ENCODE measurements around the gene THOC6. TPM values are rescaled to one million over a fixed set of nuclear protein-coding genes. Genes with fewer than 3 reads are reported as not detected.
"Not testable (repeated sequence)": the region's sequence is repeated elsewhere in the genome, so short reads cannot be mapped to it uniquely, and the experiment has no call there.

The THOC6 gene
- total RNA-seq, 4 donors from 2014 or later: 13.2 to 22.1 (median 20.1) TPM

DNA sequence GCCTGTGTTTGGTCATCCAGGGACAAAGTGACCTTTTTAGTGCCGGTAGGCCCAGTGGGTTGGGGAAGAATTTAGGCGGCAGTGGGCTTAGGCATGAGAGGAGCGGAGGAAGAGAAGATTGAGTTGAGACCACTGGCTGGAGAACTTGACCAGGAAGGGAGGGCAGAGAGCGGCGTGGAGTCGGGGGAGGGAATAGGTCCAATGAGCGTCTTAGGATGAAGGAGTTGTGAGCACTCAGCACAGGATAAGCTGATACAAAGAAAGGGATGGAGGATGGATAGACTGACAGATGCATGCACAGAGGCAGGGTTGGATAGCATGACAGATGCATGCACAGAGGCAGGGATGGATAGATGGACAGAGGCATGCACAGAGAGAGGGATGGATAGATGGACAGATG, 49.6 kb downstream of the THOC6 start:
- TF ChIP-seq, protein P1, sequence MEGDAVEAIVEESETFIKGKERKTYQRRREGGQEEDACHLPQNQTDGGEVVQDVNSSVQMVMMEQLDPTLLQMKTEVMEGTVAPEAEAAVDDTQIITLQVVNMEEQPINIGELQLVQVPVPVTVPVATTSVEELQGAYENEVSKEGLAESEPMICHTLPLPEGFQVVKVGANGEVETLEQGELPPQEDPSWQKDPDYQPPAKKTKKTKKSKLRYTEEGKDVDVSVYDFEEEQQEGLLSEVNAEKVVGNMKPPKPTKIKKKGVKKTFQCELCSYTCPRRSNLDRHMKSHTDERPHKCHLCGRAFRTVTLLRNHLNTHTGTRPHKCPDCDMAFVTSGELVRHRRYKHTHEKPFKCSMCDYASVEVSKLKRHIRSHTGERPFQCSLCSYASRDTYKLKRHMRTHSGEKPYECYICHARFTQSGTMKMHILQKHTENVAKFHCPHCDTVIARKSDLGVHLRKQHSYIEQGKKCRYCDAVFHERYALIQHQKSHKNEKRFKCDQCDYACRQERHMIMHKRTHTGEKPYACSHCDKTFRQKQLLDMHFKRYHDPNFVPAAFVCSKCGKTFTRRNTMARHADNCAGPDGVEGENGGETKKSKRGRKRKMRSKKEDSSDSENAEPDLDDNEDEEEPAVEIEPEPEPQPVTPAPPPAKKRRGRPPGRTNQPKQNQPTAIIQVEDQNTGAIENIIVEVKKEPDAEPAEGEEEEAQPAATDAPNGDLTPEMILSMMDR (IDR thresholded peaks at IDR 0.05): no peak
- no peak for TF ChIP-seq POLR2A (IDR thresholded peaks at IDR 0.05)
- WGBS, 2 donors: 90 to 93% methylated on average over 7 of the region's 7 CpGs
- intact Hi-C loops (cut with DNase I; ENCODE audit: low total_unique reads): no loop called here
- no peak overlapping the region for H3K4me3 ChIP-seq (ENCODE audit: low read depth, poor library complexity, severe bottlenecking)
- no peak for DNase-seq (ENCODE audit: low spot score in 2 of 2)

DNA sequence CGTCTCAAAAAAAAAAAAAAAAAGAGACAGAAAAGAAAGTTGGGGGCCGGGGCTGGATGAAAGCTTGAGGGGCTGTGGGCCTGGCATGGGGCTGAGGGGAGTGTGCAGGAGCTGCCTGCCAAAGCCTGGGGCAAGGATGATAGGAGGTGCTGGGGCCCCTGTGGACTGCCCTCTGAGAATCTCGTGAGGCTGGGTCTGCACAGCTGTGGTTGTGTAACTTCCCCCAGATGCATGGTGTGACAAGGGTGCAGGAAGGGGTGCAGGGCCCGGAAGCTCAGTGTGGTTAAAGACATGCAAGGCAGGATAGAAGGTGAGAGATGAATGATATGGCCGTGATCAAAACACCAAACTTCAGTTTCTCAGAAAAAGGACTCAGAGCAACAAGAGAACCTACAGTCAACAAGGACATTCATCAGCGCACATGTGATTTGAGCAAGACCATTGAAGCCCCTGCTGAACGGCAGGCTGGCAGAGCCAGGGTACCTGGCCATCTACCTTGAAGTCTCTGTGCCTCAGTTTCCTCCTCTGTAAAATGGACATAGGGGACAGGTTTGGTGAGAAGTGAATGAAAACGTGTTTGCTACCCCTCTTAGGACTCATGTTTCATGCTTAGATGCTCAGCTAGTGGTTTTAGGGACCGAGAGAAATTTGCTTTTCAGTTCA, 51.2 kb downstream of the THOC6 start:
- DNase-seq (ENCODE audit: low spot score in 2 of 2): no peak
- TF ChIP-seq, protein P1 (IDR thresholded peaks at IDR 0.05): no peak
- TF ChIP-seq POLR2A (IDR thresholded peaks at IDR 0.05): no peak
- no peak overlapping the region for H3K4me3 ChIP-seq (ENCODE audit: low read depth, poor library complexity, severe bottlenecking)
- WGBS, 2 donors: 62 to 68% methylated on average over 9 of the region's 9 CpGs
- intact Hi-C loops (cut with DNase I; ENCODE audit: low total_unique reads): no loop called here

DNA sequence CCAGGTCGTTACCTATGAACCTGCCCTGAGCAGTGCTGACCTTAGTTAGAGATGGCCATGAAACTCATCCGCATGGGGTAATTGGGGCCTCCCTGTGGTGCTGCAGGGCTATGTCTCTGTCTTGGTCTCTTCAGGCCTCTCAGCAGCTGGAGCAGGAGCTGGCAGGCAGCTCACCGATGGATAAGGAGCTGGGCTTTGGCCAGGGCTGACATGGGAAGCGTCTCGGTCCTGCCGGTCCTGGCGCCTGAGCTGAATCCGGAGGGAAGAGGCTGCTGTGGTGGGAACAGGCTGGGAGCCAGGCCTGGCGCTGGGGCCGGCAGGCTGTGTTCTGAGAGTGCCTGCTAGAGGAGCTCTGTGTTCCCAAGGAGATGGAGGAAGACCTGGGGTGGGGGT, 51.7 kb downstream of the THOC6 start:
- 45 to 64% methylated on average over 10 of the region's 10 CpGs for WGBS, 2 donors
- intact Hi-C loops (cut with DNase I; ENCODE audit: low total_unique reads): no loop called here
- no peak overlapping the region for H3K4me3 ChIP-seq (ENCODE audit: low read depth, poor library complexity, severe bottlenecking)
- DNase-seq (ENCODE audit: low spot score in 2 of 2): no peak
- TF ChIP-seq, protein P1 (IDR thresholded peaks at IDR 0.05): no peak
- TF ChIP-seq POLR2A (IDR thresholded peaks at IDR 0.05): no peak

DNA sequence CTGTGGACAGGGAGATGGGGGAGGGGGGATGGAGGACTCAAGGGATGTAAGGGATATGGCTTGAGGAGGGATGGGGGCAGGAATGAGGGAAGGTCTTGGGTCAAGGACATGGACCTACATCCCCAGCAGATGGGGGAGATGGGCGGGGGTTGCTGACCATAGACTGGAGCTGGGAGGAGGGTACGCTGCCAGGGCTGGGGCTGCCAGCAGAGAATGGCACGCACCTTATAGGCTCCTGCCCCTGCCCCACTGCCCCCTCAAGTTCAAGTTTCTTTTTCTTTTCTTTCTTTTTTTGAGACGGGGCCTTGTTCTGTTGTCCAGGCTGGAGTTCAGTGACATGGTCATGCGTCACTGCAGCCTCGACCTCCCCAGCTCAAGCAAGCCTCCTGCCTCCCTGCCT, 52.1 kb downstream of the THOC6 start:
- DNase-seq (ENCODE audit: low spot score in 2 of 2); H3K4me3 ChIP-seq (ENCODE audit: low read depth, poor library complexity, severe bottlenecking); intact Hi-C loops (cut with DNase I; ENCODE audit: low total_unique reads): not testable (repeated sequence)
- 91% methylated on average over 6 of the region's 6 CpGs for WGBS, 2 donors

DNA sequence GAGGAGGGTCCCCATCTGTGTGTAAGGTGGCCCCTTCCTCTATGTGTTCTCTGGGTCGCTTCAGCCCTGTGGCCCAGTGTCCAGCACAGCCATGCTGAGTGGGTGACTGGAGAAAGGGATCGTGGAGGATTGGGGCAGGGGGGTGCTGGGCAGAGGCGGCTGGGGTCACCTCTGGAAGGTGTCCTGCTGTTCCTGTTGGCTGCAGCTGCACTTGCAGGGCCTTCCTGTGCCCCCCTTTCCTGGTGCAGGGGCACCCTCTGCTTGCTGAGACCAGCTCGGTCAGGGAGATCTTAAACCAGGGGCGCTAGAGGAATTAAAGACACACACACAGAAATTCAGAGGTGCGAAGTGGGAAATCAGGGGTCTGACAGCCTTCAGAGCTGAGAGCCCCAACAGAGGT, 52.7 kb downstream of the THOC6 start:
- H3K4me3 ChIP-seq (ENCODE audit: low read depth, poor library complexity, severe bottlenecking): no peak overlapping the region
- intact Hi-C loops (cut with DNase I; ENCODE audit: low total_unique reads): no loop called here
- TF ChIP-seq POLR2A (IDR thresholded peaks at IDR 0.05): no peak
- TF ChIP-seq, protein P1 (IDR thresholded peaks at IDR 0.05): no peak
- no peak for DNase-seq (ENCODE audit: low spot score in 2 of 2)
- 75 to 88% methylated on average over 6 of the region's 6 CpGs for WGBS, 2 donors

Other genes starting within 250 kb of the THOC6 start
- 1,000 to 10,000 TPM in 1 of 4 donors, 100 to 1,000 TPM in 3; 244 to 2,128 (median 328) TPM for gene ELOB, start 246.8 kb upstream of the THOC6 start, total RNA-seq
- gene PRSS33, start 236.5 kb upstream of the THOC6 start, total RNA-seq: not detected
- gene PRSS41, start 225.6 kb upstream of the THOC6 start, total RNA-seq: not detected
- gene PRSS21, start 206.8 kb upstream of the THOC6 start, total RNA-seq: under 1 TPM in 1 of 4 donors, not detected in 3; 0.63 TPM
- gene ZG16B, start 193.7 kb upstream of the THOC6 start, total RNA-seq: 10 to 100 TPM in 3 of 4 donors, 1 to 10 TPM in 1; 5.6 to 67.9 (median 19.4) TPM
- gene PRSS22, start 165.9 kb upstream of the THOC6 start, total RNA-seq: 1 to 10 TPM; 2.3 to 6.7 (median 4.6) TPM
- 10 to 100 TPM; 36.4 to 44.6 (median 40.3) TPM for gene FLYWCH2, start 140.8 kb upstream of the THOC6 start, total RNA-seq
- 10 to 100 TPM; 36.9 to 61.4 (median 46.0) TPM for gene FLYWCH1, start 112.1 kb upstream of the THOC6 start, total RNA-seq
- gene KREMEN2, start 59.8 kb upstream of the THOC6 start, total RNA-seq: 1 to 10 TPM; 1.9 to 3.8 (median 2.5) TPM
- gene PAQR4, start 54.7 kb upstream of the THOC6 start, total RNA-seq: 10 to 100 TPM in 2 of 4 donors, 1 to 10 TPM in 2; 6.2 to 17.9 (median 10.6) TPM
- 1 to 10 TPM; 3.0 to 7.4 (median 3.9) TPM for gene PKMYT1, start 43.6 kb upstream of the THOC6 start, total RNA-seq
- under 1 TPM in 2 of 4 donors, not detected in 2; 0.15 to 0.23 TPM for gene CLDN9, start 11.1 kb upstream of the THOC6 start, total RNA-seq
- not detected for gene CLDN6, start 5.9 kb upstream of the THOC6 start, total RNA-seq
- 10 to 100 TPM; 11.7 to 60.0 (median 23.6) TPM for gene TNFRSF12A, start 3.7 kb upstream of the THOC6 start, total RNA-seq
- 10 to 100 TPM; 27.5 to 41.5 (median 31.9) TPM for gene HCFC1R1, start 93 bp upstream of the THOC6 start, total RNA-seq
- gene BICDL2, start 12.9 kb downstream of the THOC6 start, total RNA-seq: 100 to 1,000 TPM in 3 of 4 donors, 10 to 100 TPM in 1; 87.2 to 115 (median 106) TPM
- under 1 TPM in 3 of 4 donors, not detected in 1; 0.30 to 0.81 (median 0.49) TPM for gene MMP25, start 22.5 kb downstream of the THOC6 start, total RNA-seq
- gene IL32, start 41.6 kb downstream of the THOC6 start, total RNA-seq: 1 to 10 TPM in 3 of 4 donors, under 1 TPM in 1; 0.80 to 7.2 (median 5.1) TPM
- not detected for gene ZSCAN10, start 75.3 kb downstream of the THOC6 start, total RNA-seq
- gene ZNF205, start 88.6 kb downstream of the THOC6 start, total RNA-seq: 10 to 100 TPM; 15.1 to 25.3 (median 18.5) TPM
- 10 to 100 TPM; 10.7 to 18.0 (median 14.6) TPM for gene ZNF213, start 111.0 kb downstream of the THOC6 start, total RNA-seq
- not detected for gene OR1F1, start 164.2 kb downstream of the THOC6 start, total RNA-seq
- 1 to 10 TPM; 2.2 to 5.7 (median 3.9) TPM for gene ZNF200, start 211.1 kb downstream of the THOC6 start, total RNA-seq
- gene MEFV, start 232.6 kb downstream of the THOC6 start, total RNA-seq: 1 to 10 TPM in 2 of 4 donors, under 1 TPM in 2; 0.80 to 3.3 (median 1.8) TPM